ENCODE results near the gene DCAF4.

The DCAF4 gene

GRCh38 chr14:72916174-72916573 is 10.1 kb upstream of the DCAF4 start:
- Histone ChIP-seq H3K4me3 (replicated peaks; ENCODE audit: insufficient read depth, low read length) (no peak overlapping the region), H3K27me3 (ENCODE audit: insufficient read depth, poor library complexity, severe bottlenecking) (no peaks in the 10 kb centered on the region)
- DNase-seq (ENCODE audit: low read depth in 1 of 2, low spot score in 1 of 2), result no peak

GRCh38 chr14:72917094-72917802 is 9.0 kb upstream of the DCAF4 start:
- no peak for DNase-seq (ENCODE audit: low read depth in 1 of 2, low spot score in 1 of 2)
- no peak overlapping the region for H3K4me3 ChIP-seq (replicated peaks; ENCODE audit: insufficient read depth, low read length)
- H3K27ac ChIP-seq (replicated peaks), result no peak overlapping the region
- H3K27me3 ChIP-seq (ENCODE audit: insufficient read depth, poor library complexity, severe bottlenecking), result no peaks in the 10 kb centered on the region
- TF ChIP-seq SPI1 (IDR thresholded peaks at IDR 0.05; ENCODE audit: borderline replicate concordance, low read depth), result no peak
- no peak for TF ChIP-seq POLR2AphosphoS5 (IDR thresholded peaks at IDR 0.05; ENCODE audit: low read depth)
- no peak for TF ChIP-seq REST (IDR thresholded peaks at IDR 0.05; ENCODE audit: insufficient replicate concordance, low read depth)
- no peak for TF ChIP-seq GABPA (IDR thresholded peaks at IDR 0.05; ENCODE audit: low read depth)
- no peak for TF ChIP-seq CTCF (IDR thresholded peaks at IDR 0.05; ENCODE audit: insufficient read depth, low read length)

More at GRCh38 chr14:72916174-72916573, 10.1 kb upstream of the DCAF4 start:
- H3K27ac ChIP-seq (replicated peaks), result no peak overlapping the region
- no peak for TF ChIP-seq GABPA (IDR thresholded peaks at IDR 0.05; ENCODE audit: low read depth)
- no peak for TF ChIP-seq CTCF (IDR thresholded peaks at IDR 0.05; ENCODE audit: insufficient read depth, low read length)
- no peak for TF ChIP-seq POLR2AphosphoS5 (IDR thresholded peaks at IDR 0.05; ENCODE audit: low read depth)
- no peak for TF ChIP-seq REST (IDR thresholded peaks at IDR 0.05; ENCODE audit: insufficient replicate concordance, low read depth)
- TF ChIP-seq SPI1 (IDR thresholded peaks at IDR 0.05; ENCODE audit: borderline replicate concordance, low read depth), result no peak

- DNase-seq (ENCODE audit: low read depth in 1 of 2, low spot score in 1 of 2), result no peak
- Histone ChIP-seq H3K27me3 (ENCODE audit: insufficient read depth, poor library complexity, severe bottlenecking) (no peaks in the 10 kb centered on the region), H3K27ac (replicated peaks) (no peak overlapping the region), H3K4me3 (replicated peaks; ENCODE audit: insufficient read depth, low read length) (no peak overlapping the region)
- TF ChIP-seq POLR2AphosphoS5 (IDR thresholded peaks at IDR 0.05; ENCODE audit: low read depth) (no peak), REST (IDR thresholded peaks at IDR 0.05; ENCODE audit: insufficient replicate concordance, low read depth) (no peak), CTCF (IDR thresholded peaks at IDR 0.05; ENCODE audit: insufficient read depth, low read length) (no peak), SPI1 (IDR thresholded peaks at IDR 0.05; ENCODE audit: borderline replicate concordance, low read depth) (no peak), GABPA (IDR thresholded peaks at IDR 0.05; ENCODE audit: low read depth) (no peak)
Measured at GRCh38 chr14:72920008-72920407, 6.3 kb upstream of the DCAF4 start.

All from HL-60 (cell line).